Measurements from ENCODE around the gene QRSL1. TPM values are rescaled to one million over a fixed set of nuclear protein-coding genes. Genes with fewer than 3 reads are reported as not detected.

The QRSL1 gene
- total RNA-seq, 1 experiment from 2014 or later = 18.4 TPM

DNA sequence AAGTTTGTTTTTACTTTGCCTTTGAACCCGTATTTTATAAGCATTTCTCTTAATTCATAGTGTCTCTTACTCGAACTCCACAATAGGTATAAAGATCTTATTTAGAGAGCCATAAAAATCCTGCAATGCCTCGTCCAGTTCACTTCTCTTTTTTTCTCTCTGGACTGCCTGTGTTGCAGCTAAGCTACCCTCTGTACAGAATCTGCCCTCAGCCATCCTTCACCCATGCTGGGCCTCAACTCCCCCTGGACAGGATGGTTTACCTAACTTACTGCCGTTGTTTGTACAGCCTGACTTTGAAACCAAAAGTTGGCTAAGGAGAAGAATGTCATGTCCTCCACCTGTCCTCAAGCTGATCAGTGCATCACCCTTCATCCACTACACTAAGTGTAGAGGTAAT, 10.4 kb downstream of the QRSL1 start:
- DNase-seq (ENCODE audit: low read depth, low spot score) (no peak), ATAC-seq (no peak)
- ChIA-PET CTCF (no interaction called here), POLR2A (no interaction called here)
- TF ChIP-seq, protein P1, sequence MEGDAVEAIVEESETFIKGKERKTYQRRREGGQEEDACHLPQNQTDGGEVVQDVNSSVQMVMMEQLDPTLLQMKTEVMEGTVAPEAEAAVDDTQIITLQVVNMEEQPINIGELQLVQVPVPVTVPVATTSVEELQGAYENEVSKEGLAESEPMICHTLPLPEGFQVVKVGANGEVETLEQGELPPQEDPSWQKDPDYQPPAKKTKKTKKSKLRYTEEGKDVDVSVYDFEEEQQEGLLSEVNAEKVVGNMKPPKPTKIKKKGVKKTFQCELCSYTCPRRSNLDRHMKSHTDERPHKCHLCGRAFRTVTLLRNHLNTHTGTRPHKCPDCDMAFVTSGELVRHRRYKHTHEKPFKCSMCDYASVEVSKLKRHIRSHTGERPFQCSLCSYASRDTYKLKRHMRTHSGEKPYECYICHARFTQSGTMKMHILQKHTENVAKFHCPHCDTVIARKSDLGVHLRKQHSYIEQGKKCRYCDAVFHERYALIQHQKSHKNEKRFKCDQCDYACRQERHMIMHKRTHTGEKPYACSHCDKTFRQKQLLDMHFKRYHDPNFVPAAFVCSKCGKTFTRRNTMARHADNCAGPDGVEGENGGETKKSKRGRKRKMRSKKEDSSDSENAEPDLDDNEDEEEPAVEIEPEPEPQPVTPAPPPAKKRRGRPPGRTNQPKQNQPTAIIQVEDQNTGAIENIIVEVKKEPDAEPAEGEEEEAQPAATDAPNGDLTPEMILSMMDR (IDR thresholded peaks at IDR 0.05) = no peak
- TF ChIP-seq POLR2AphosphoS5 (IDR thresholded peaks at IDR 0.05; ENCODE audit: low read depth, low read length) (no peak), SIN3A (IDR thresholded peaks at IDR 0.05; ENCODE audit: borderline replicate concordance, insufficient read depth, low read depth, low read length) (no peak), TCF7L2 (IDR thresholded peaks at IDR 0.05; ENCODE audit: low read depth, low read length) (no peak), REST (IDR thresholded peaks at IDR 0.05; ENCODE audit: insufficient read depth in 1 of 2, low read depth in 2 of 2, low read length in 1 of 2) (no peak)
- Histone ChIP-seq H3K27ac (ENCODE audit: low read length) (no peak overlapping the region), H3K36me3 (ENCODE audit: control insufficient read depth, insufficient read depth, low read length) (peaks cover 4% of the 10 kb centered on the region), H3K27me3 (ENCODE audit: control insufficient read depth, insufficient read depth, low read length) (no peaks in the 10 kb centered on the region), H3K4me1 (ENCODE audit: control insufficient read depth, insufficient read depth, low read length) (no peaks in the 10 kb centered on the region), H3K4me3 (ENCODE audit: low read depth in 2 of 2, low read length in 2 of 2) (no peak overlapping the region), H3K9me3 (ENCODE audit: control insufficient read depth, insufficient read depth, low read depth, low read length) (no peaks in the 10 kb centered on the region)
- in situ Hi-C loops (cut with HindIII; ENCODE audit: low pct_unique_long_range_greater_than_20kb, low sequenced_read_pairs) (no loop called here), intact Hi-C loops (cut with micrococcal nuclease; ENCODE audit: unreplicated experiment) (no loop called here)
- BruUV-seq (replicated peaks) = no TSS peak

GRCh38 chr6:106642476-106642875, 13.1 kb downstream of the QRSL1 start:
- ATAC-seq (no peak), DNase-seq (ENCODE audit: low read depth, low spot score) (no peak)
- POLR2A ChIA-PET = no interaction called here
- no peaks in the 10 kb centered on the region for H3K27me3 ChIP-seq (ENCODE audit: control insufficient read depth, insufficient read depth, low read length)
- TF ChIP-seq REST (IDR thresholded peaks at IDR 0.05; ENCODE audit: insufficient read depth in 1 of 2, low read depth in 2 of 2, low read length in 1 of 2) = no peak
- TF ChIP-seq POLR2AphosphoS5 (IDR thresholded peaks at IDR 0.05; ENCODE audit: low read depth, low read length) = no peak
- TF ChIP-seq, protein P1 (IDR thresholded peaks at IDR 0.05) = no peak
- TF ChIP-seq SIN3A (IDR thresholded peaks at IDR 0.05; ENCODE audit: borderline replicate concordance, insufficient read depth, low read depth, low read length) = no peak
- TF ChIP-seq TCF7L2 (IDR thresholded peaks at IDR 0.05; ENCODE audit: low read depth, low read length) = no peak
- in situ Hi-C loops (cut with HindIII; ENCODE audit: low pct_unique_long_range_greater_than_20kb, low sequenced_read_pairs) = no loop called here
- intact Hi-C loops (cut with micrococcal nuclease; ENCODE audit: unreplicated experiment) = no loop called here
- peaks cover 6% of the 10 kb centered on the region for H3K36me3 ChIP-seq (ENCODE audit: control insufficient read depth, insufficient read depth, low read length)
- no peaks in the 10 kb centered on the region for H3K4me1 ChIP-seq (ENCODE audit: control insufficient read depth, insufficient read depth, low read length)
- BruUV-seq (replicated peaks) = no TSS peak
- CTCF ChIA-PET = no interaction called here
- H3K4me3 ChIP-seq (ENCODE audit: low read depth in 2 of 2, low read length in 2 of 2) = no peak overlapping the region
- no peaks in the 10 kb centered on the region for H3K9me3 ChIP-seq (ENCODE audit: control insufficient read depth, insufficient read depth, low read depth, low read length)
- no peak overlapping the region for H3K27ac ChIP-seq (ENCODE audit: low read length)
